SK-N-SH (cell line): Measurements from ENCODE around the gene KCTD4. TPM values are rescaled to one million over a fixed set of nuclear protein-coding genes. Genes with fewer than 3 reads are reported as not detected.

Source experiments
- CTCF ChIA-PET: fragments of 300-600, 350-600 bp; formaldehyde crosslinking; extraction: SDS; loops from one replicate; lab custom pipeline; 2021; lab: Yijun Ruan, JAX
- POLR2A ChIA-PET: fragments of 350-600 bp; sonication (Branson Sonifier 250); formaldehyde crosslinking; extraction: SDS; loops from one replicate; lab custom pipeline; 2020; ENCODE audit warnings: antibody characterized with exemption, inconsistent platforms; lab: Yijun Ruan, JAX
- DNase-seq: peaks from one replicate; pipeline ENCODE4 v3.0.0; 2012
- H2AFZ ChIP-seq: fragments of 200-600 bp; sonication (generic); 2 replicates; pipeline ENCODE4 v1.8.1; 2016; ENCODE audit warnings: antibody characterized with exemption, mild to moderate bottlenecking, low read depth
- H3F3A ChIP-seq: fragments of 200-600 bp; sonication (generic); replicated peaks from 2 replicates; pipeline ENCODE3; 2016; ENCODE audit warnings: antibody characterized with exemption, mild to moderate bottlenecking; ENCODE audit not compliant: insufficient read depth
- H3K27ac ChIP-seq, 2 experiments: fragments of 200-500 bp in 1 of 2; fragments of 200-600 bp in 1 of 2; sonication (Bioruptor generic) in 1 of 2; sonication (generic), shearing (Covaris generic) in 1 of 2; 2 replicates each; pipeline versions ENCODE4 v1.5.1 to v1.6.1; 2014 to 2016; ENCODE audit warnings: low read depth in 2 of 2, inconsistent platforms in 1 of 2, low read length in 1 of 2, mild to moderate bottlenecking in 1 of 2, mixed read lengths in 1 of 2
- H3K27me3 ChIP-seq: fragments of 200-600 bp; sonication (generic), shearing (Covaris generic); 2 replicates; pipeline ENCODE4 v1.6.1; 2016; ENCODE audit warnings: mixed run types; ENCODE audit not compliant: insufficient read depth
- H3K36me3 ChIP-seq, 2 experiments: fragments of 200-500 bp in 1 of 2; fragments of 200-600 bp in 1 of 2; sonication (Bioruptor generic) in 1 of 2; sonication (generic) in 1 of 2; replicated peaks in 1 of 2; 2 replicates each; pipeline versions ENCODE3 to v1.5.1; 2014 to 2016; ENCODE audit warnings: low read length in 1 of 2, mild to moderate bottlenecking in 1 of 2; ENCODE audit not compliant: insufficient read depth in 2 of 2, control insufficient read depth in 1 of 2
- H3K4me1 ChIP-seq, 2 experiments: fragments of 200-500 bp in 1 of 2; fragments of 200-600 bp in 1 of 2; sonication (Bioruptor generic) in 1 of 2; sonication (generic), shearing (Covaris generic) in 1 of 2; 2 replicates each; pipeline versions ENCODE4 v1.5.1 to v1.6.1; 2014 to 2016; ENCODE audit warnings: low read depth in 1 of 2, low read length in 1 of 2, mixed run types in 1 of 2; ENCODE audit not compliant: insufficient read depth in 2 of 2, control insufficient read depth in 1 of 2
- H3K4me2 ChIP-seq: fragments of 200-600 bp; sonication (generic), shearing (Covaris generic); 2 replicates; pipeline ENCODE4 v1.6.1; 2017; ENCODE audit warnings: mixed run types
- H3K4me3 ChIP-seq, 2 experiments: fragments of 200-500 bp in 1 of 2; fragments of 200-600 bp in 1 of 2; sonication (Bioruptor generic) in 1 of 2; sonication (generic), shearing (Covaris generic) in 1 of 2; 2 replicates each; pipeline versions ENCODE4 v1.5.1 to v1.8.1; 2014 to 2016; ENCODE audit warnings: low read depth in 2 of 2, inconsistent platforms in 1 of 2, low read length in 1 of 2, mild to moderate bottlenecking in 1 of 2, mixed read lengths in 1 of 2, moderate library complexity in 1 of 2
- H3K79me2 ChIP-seq: fragments of 200-600 bp; sonication (generic); 2 replicates; pipeline ENCODE4 v1.8.1; 2017; ENCODE audit warnings: mild to moderate bottlenecking; ENCODE audit not compliant: insufficient read depth
- H3K9ac ChIP-seq: fragments of 200-600 bp; sonication (generic); 2 replicates; pipeline ENCODE4 v1.6.1; 2017; ENCODE audit warnings: mixed run types
- H3K9me2 ChIP-seq: fragments of 200-600 bp; sonication (generic); 2 replicates; pipeline ENCODE4 v1.6.1; 2017; ENCODE audit warnings: mixed run types
- H3K9me3 ChIP-seq: fragments of 200-600 bp; sonication (generic); 2 replicates; pipeline ENCODE4 v1.6.1; 2017; ENCODE audit warnings: mixed run types, mild to moderate bottlenecking, moderate library complexity
- H4K20me1 ChIP-seq: fragments of 200-600 bp; sonication (generic); 2 replicates; pipeline ENCODE4 v1.6.1; 2017; ENCODE audit warnings: mild to moderate bottlenecking, mixed run types; ENCODE audit not compliant: insufficient read depth
- CTCF ChIP-seq: fragments of 200-600 bp; sonication (generic); IDR thresholded peaks from 2 replicates; pipeline ENCODE4 v1.6.1; 2017; ENCODE audit warnings: antibody characterized with exemption, mild to moderate bottlenecking, moderate library complexity
- ELF1 ChIP-seq: IDR thresholded peaks from 2 replicates; pipeline ENCODE4 v1.4.0; 2012
- EP300 ChIP-seq, 2 experiments: IDR thresholded peaks; 2 replicates each; pipeline versions ENCODE4 v1.4.0 to v1.6.1; 2012; ENCODE audit warnings: borderline replicate concordance in 1 of 2, low read depth in 1 of 2, low read length in 1 of 2
- EZH2phosphoT487 ChIP-seq: fragments of 200-600 bp; sonication (generic); IDR thresholded peaks from 2 replicates; pipeline ENCODE4 v1.6.1; 2017; ENCODE audit warnings: low read depth, mixed run types, mild to moderate bottlenecking, antibody characterized with exemption, moderate library complexity, borderline replicate concordance
- FOSL2 ChIP-seq: IDR thresholded peaks from 2 replicates; pipeline ENCODE4 v1.4.0; 2012; ENCODE audit warnings: low read depth, mild to moderate bottlenecking, moderate library complexity, borderline replicate concordance
- FOXM1 ChIP-seq: IDR thresholded peaks from 2 replicates; pipeline ENCODE4 v1.4.0; 2012; ENCODE audit warnings: low read depth, mild to moderate bottlenecking
- GABPA ChIP-seq: IDR thresholded peaks from 2 replicates; pipeline ENCODE4 v1.4.0; 2012; ENCODE audit warnings: low read depth, mild to moderate bottlenecking
- JUND ChIP-seq: IDR thresholded peaks from 2 replicates; pipeline ENCODE4 v1.4.0; 2012
- MXI1 ChIP-seq: IDR thresholded peaks from 2 replicates; pipeline ENCODE4 v1.6.1; 2012; ENCODE audit warnings: mild to moderate bottlenecking, low read depth, low read length, improper control_type of control experiment
- RAD21 ChIP-seq: IDR thresholded peaks from 2 replicates; pipeline ENCODE4 v1.6.1; 2012; ENCODE audit warnings: mild to moderate bottlenecking, low read length
- RCOR1 ChIP-seq: fragments of 150-350 bp; IDR thresholded peaks from 2 replicates; pipeline ENCODE4 v1.6.1; 2017; ENCODE audit warnings: antibody characterized with exemption, low read length
- RFX5 ChIP-seq: IDR thresholded peaks from 2 replicates; pipeline ENCODE4 v1.6.1; 2012; ENCODE audit warnings: mild to moderate bottlenecking, improper control_type of control experiment, low read length
- RXRA ChIP-seq: IDR thresholded peaks from 2 replicates; pipeline ENCODE4 v1.4.0; 2012; ENCODE audit warnings: low read depth, mild to moderate bottlenecking, borderline replicate concordance
- SMC3 ChIP-seq: IDR thresholded peaks from 2 replicates; pipeline ENCODE4 v1.6.1; 2012; ENCODE audit warnings: low read depth, low read length, improper control_type of control experiment
- TAF1 ChIP-seq: IDR thresholded peaks from 2 replicates; pipeline ENCODE4 v1.6.1; 2012; ENCODE audit warnings: low read depth, mild to moderate bottlenecking, low read length, moderate library complexity, borderline replicate concordance
- TCF12 ChIP-seq: IDR thresholded peaks from 2 replicates; pipeline ENCODE4 v1.4.0; 2012
- YY1 ChIP-seq: IDR thresholded peaks from 2 replicates; pipeline ENCODE4 v1.4.0; 2012; ENCODE audit warnings: low read depth, mild to moderate bottlenecking
- WGBS: methylation state at CpG from one replicate; pipeline ENCODE4 v1.1.6; 2017; ENCODE audit warnings: low lambda C conversion rate; 5-methylcytosine and 5-hydroxymethylcytosine counted together
- polyA plus RNA-seq, 3 experiments: library from polyadenylated mRNA; depleted of rRNA; stranded (reverse); fragments of >200 nt; gene quantifications; 2 replicates each; pipeline ENCODE4 v1.2.3, GENCODE V29; 2012
- TF ChIP-seq, protein P1 (sequence below): IDR thresholded peaks from 2 replicates; pipeline ENCODE4 v1.6.1; 2012; ENCODE audit warnings: mild to moderate bottlenecking, low read depth, low read length, moderate library complexity

The KCTD4 gene
- polyA plus RNA-seq, 1 of the 3 experiments (the other 2 are of a cell fraction): 0.56 TPM

GRCh38 chr13:45208132-45208531 lies 7.3 kb upstream of the KCTD4 start:
- TF ChIP-seq, protein P1, sequence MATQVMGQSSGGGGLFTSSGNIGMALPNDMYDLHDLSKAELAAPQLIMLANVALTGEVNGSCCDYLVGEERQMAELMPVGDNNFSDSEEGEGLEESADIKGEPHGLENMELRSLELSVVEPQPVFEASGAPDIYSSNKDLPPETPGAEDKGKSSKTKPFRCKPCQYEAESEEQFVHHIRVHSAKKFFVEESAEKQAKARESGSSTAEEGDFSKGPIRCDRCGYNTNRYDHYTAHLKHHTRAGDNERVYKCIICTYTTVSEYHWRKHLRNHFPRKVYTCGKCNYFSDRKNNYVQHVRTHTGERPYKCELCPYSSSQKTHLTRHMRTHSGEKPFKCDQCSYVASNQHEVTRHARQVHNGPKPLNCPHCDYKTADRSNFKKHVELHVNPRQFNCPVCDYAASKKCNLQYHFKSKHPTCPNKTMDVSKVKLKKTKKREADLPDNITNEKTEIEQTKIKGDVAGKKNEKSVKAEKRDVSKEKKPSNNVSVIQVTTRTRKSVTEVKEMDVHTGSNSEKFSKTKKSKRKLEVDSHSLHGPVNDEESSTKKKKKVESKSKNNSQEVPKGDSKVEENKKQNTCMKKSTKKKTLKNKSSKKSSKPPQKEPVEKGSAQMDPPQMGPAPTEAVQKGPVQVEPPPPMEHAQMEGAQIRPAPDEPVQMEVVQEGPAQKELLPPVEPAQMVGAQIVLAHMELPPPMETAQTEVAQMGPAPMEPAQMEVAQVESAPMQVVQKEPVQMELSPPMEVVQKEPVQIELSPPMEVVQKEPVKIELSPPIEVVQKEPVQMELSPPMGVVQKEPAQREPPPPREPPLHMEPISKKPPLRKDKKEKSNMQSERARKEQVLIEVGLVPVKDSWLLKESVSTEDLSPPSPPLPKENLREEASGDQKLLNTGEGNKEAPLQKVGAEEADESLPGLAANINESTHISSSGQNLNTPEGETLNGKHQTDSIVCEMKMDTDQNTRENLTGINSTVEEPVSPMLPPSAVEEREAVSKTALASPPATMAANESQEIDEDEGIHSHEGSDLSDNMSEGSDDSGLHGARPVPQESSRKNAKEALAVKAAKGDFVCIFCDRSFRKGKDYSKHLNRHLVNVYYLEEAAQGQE: no peak
- TF ChIP-seq YY1: no peak
- TF ChIP-seq RFX5: no peak
- TF ChIP-seq RXRA: no peak
- TF ChIP-seq ELF1: no peak
- no peak for TF ChIP-seq TAF1
- TF ChIP-seq RAD21: no peak
- no peak for TF ChIP-seq FOXM1
- TF ChIP-seq SMC3: no peak
- ChIA-PET CTCF (interaction anchor here (1.4 kb wide), 1 partner anchor 161 kb away, joined by 4 read pairs; no protein-coding TSS in a partner anchor), POLR2A (no interaction called here)
- Histone ChIP-seq H3K36me3 (peaks cover 6 to 10% of the 10 kb centered on the region in 2 experiments), H4K20me1 (no peaks in the 10 kb centered on the region), H3K4me3 (no peak overlapping the region), H3K9me2 (no peaks in the 10 kb centered on the region), H3K4me1 (peaks cover 2 to 24% of the 10 kb centered on the region in 2 experiments), H3K27ac (peak overlapping the region; percentile 41 to 94; a peak in 3 of 4 replicates), H3K27me3 (no peaks in the 10 kb centered on the region), H3K79me2 (peaks cover 21% of the 10 kb centered on the region), H2AFZ (no peak overlapping the region), H3K4me2 (peak overlapping the region; percentile 59; the same call in 1 of the 2 replicates), H3K9me3 (no peaks in the 10 kb centered on the region), H3F3A (peaks cover 41% of the 10 kb centered on the region), H3K9ac (no peak overlapping the region; the same call in 1 of the 2 replicates)
- 72% methylated on average over 2 of the region's 2 CpGs for WGBS
- DNase-seq: no peak

DNA sequence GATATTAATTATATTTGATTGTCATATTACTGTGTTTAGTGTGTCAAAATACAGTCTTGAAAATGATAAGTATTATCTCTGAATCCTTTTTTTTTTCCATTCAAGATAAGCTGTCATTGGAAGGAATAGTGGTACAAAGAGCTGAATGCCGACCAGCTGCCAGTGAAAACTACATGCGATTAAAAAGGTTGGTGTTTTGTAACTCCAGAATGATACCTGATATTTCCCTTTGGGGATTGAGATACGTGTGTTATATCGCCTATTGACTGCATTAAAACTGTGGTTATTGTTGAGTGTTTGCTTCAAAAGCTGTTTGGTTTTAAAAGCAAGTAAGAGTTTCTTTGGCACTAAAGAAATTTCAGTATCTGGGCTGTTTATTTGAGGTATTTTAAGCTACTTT lies 6.5 kb upstream of the KCTD4 start:
- H3K4me2 ChIP-seq: peak overlapping the region; percentile 59
- ChIA-PET POLR2A (no interaction called here), CTCF (interaction anchor here (1.2 to 1.4 kb wide), 4 partner anchors 14 to 160 kb away, joined by 3 to 4 read pairs (median 4); no protein-coding TSS in a partner anchor)
- H3K4me1 ChIP-seq: peaks cover 2 to 24% of the 10 kb centered on the region in 2 experiments
- peak overlapping the region; percentile 60 for H3K9ac ChIP-seq
- H3K79me2 ChIP-seq: peaks cover 22% of the 10 kb centered on the region
- WGBS: 72% methylated on average over 4 of the region's 4 CpGs
- no peaks in the 10 kb centered on the region for H3K9me3 ChIP-seq
- peaks cover 41% of the 10 kb centered on the region for H3F3A ChIP-seq
- no peaks in the 10 kb centered on the region for H3K27me3 ChIP-seq
- peak overlapping the region in 1 of 2 experiments; percentile 35; a peak in 1 of 4 replicates for H3K4me3 ChIP-seq
- H4K20me1 ChIP-seq: no peaks in the 10 kb centered on the region
- H3K9me2 ChIP-seq: no peaks in the 10 kb centered on the region
- peaks cover 6 to 10% of the 10 kb centered on the region in 2 experiments for H3K36me3 ChIP-seq
- no peak overlapping the region for H2AFZ ChIP-seq
- DNase-seq: no peak
- peak overlapping the region; percentile 81 to 94 for H3K27ac ChIP-seq
- TF ChIP-seq RCOR1 (no peak), EZH2phosphoT487 (no peak), EP300 (IDR thresholded peaks at IDR 0.05; ENCODE audit: borderline replicate concordance in 1 of 2, low read depth in 1 of 2, low read length in 1 of 2) (no peak), CTCF (no peak), RXRA (no peak), MXI1 (no peak), RFX5 (no peak), JUND (no peak), GABPA (no peak), RAD21 (no peak), FOSL2 (no peak), FOXM1 (no peak), YY1 (no peak), TCF12 (no peak)
- TF ChIP-seq, protein P1: no peak
